ENCODE measurements around the gene SLC2A9. TPM values are rescaled to one million over a fixed set of nuclear protein-coding genes. Genes with fewer than 3 reads are reported as not detected.
A peak's percentile ranks its signal among the peaks of the same experiment; 100 is the strongest.

The SLC2A9 gene
- total and polyA plus RNA-seq, 2 of the 8 experiments (the other 6 are each of a cell fraction or from before 2014, with no cell fraction given) = 0.20 to 0.26 TPM

- peak in 2 of 3 experiments; percentile 78 to 82; a peak in 3 of 4 replicates for TF ChIP-seq CTCF (IDR thresholded peaks at IDR 0.05; ENCODE audit: control extremely low read depth in 1 of 3, insufficient read depth in 1 of 3, low read depth in 1 of 3, low read length in 3 of 3)
- no peak for TF ChIP-seq CBX5 (IDR thresholded peaks at IDR 0.05; ENCODE audit: low read depth, low read length)
- peak; percentile 44; the same call in 1 of the 2 replicates for TF ChIP-seq GABPA (IDR thresholded peaks at IDR 0.05; ENCODE audit: borderline replicate concordance, insufficient read depth, low read length)
- peak; percentile 78 to 82 for TF ChIP-seq RAD21 (IDR thresholded peaks at IDR 0.05 in 1 of 2, conservative IDR thresholded peaks at IDR 0.05 in 1 of 2; ENCODE audit: low read depth in 2 of 2, low read length in 2 of 2)
- TF ChIP-seq SIN3A (conservative IDR thresholded peaks at IDR 0.05 in 1 of 2, IDR thresholded peaks at IDR 0.05 in 1 of 2; ENCODE audit: low read depth in 1 of 2, low read length in 2 of 2) = no peak
- Histone ChIP-seq H3K14ac (ENCODE audit: insufficient read length) (no peak overlapping the region), H3K23ac (ENCODE audit: insufficient read length) (no peak overlapping the region), H3K23me2 (ENCODE audit: low read depth, low read length) (no peaks in the 10 kb centered on the region), H3K9ac (replicated peaks in 1 of 4; ENCODE audit: extremely low read depth in 1 of 4, low read depth in 3 of 4, low read length in 3 of 4) (no peak overlapping the region), H3K9me3 (ENCODE audit: insufficient read depth in 2 of 2, low read depth in 1 of 2, low read length in 1 of 2) (no peaks in the 10 kb centered on the region), H2AK5ac (ENCODE audit: low read depth, low read length) (no peak overlapping the region), H3K36me3 (ENCODE audit: control insufficient read depth in 2 of 4, insufficient read depth in 4 of 4, low read length in 3 of 4) (no peaks in the 10 kb centered on the region), H2BK15ac (ENCODE audit: low read length) (no peak overlapping the region; the same call in 1 of the 2 replicates), H3K4me1 (replicated peaks in 1 of 4; ENCODE audit: control insufficient read depth in 3 of 4, insufficient read depth in 4 of 4, low read length in 3 of 4) (peaks cover 0 to 4% (median 0%) of the 10 kb centered on the region in 4 experiments; a peak in 1 of 7 replicates), H3K27ac (ENCODE audit: low read depth, low read length) (no peak overlapping the region), H3K4me3 (ENCODE audit: extremely low read depth in 1 of 4, insufficient read depth in 2 of 4, low read depth in 3 of 4, low read length in 4 of 4) (no peak overlapping the region), H3K4ac (replicated peaks; ENCODE audit: insufficient read length, low read depth, low read length) (no peak overlapping the region), H3K27me3 (replicated peaks in 1 of 4; ENCODE audit: control insufficient read depth in 3 of 4, extremely low read depth in 1 of 4, insufficient read depth in 3 of 4, low read length in 3 of 4) (no peaks in the 10 kb centered on the region; a peak in 1 of 7 replicates), H4K8ac (ENCODE audit: extremely low read depth, insufficient read depth, low read length) (no peak overlapping the region), H2BK5ac (ENCODE audit: low read depth, low read length) (no peak overlapping the region), H4K20me1 (replicated peaks in 1 of 2; ENCODE audit: control insufficient read depth in 1 of 2, insufficient read depth in 2 of 2, low read length in 2 of 2) (no peaks in the 10 kb centered on the region), H3K56ac (replicated peaks; ENCODE audit: insufficient read length, low read depth, low read length) (no peak overlapping the region), H2AFZ (ENCODE audit: low read length) (no peak overlapping the region), H3K18ac (ENCODE audit: extremely low read depth, low read length) (no peak overlapping the region), H2BK120ac (replicated peaks; ENCODE audit: low read depth, low read length) (no peak overlapping the region), H2BK20ac (ENCODE audit: low read length) (no peak overlapping the region), H3K4me2 (ENCODE audit: insufficient read depth in 1 of 2, low read depth in 2 of 2, low read length in 2 of 2) (no peak overlapping the region), H3K79me2 (ENCODE audit: control insufficient read depth in 1 of 2, insufficient read depth in 2 of 2, low read length in 2 of 2) (no peaks in the 10 kb centered on the region), H2BK12ac (ENCODE audit: low read depth, low read length) (no peak overlapping the region), H4K5ac (ENCODE audit: insufficient read length, low read depth, low read length) (no peak overlapping the region), H4K91ac (replicated peaks; ENCODE audit: insufficient read length, low read length) (no peak overlapping the region), H3K79me1 (ENCODE audit: low read depth, low read length) (0 out of 2 replicates have a peak, but pooled peaks cover 2% of the 10 kb centered on the region)
- POLR2A ChIA-PET (ENCODE audit: partially characterized antibody) = interaction anchor here (1.5 kb wide), 1 partner anchor 251 kb away, joined by 5 read pairs; no protein-coding TSS in a partner anchor
- FAIRE-seq (peak; percentile 36), DNase-seq (ENCODE audit: low read depth in 1 of 2, low spot score in 2 of 2) (peak; percentile 47 to 85)
- CTCF ChIA-PET (ENCODE audit: partially characterized antibody) = interaction anchor here (0.8 to 9.1 kb wide), 48 partner anchors 10 to 391 kb away, joined by 3 to 211 read pairs (median 7); no protein-coding TSS in a partner anchor
- WGBS, 2 experiments (ENCODE audit: extremely low coverage in 1 of 2, insufficient coverage in 1 of 2, insufficient read length in 1 of 2, insufficient replicate concordance in 2 of 2, low coverage in 1 of 2, low lambda C conversion rate in 2 of 2, missing lambda C conversion rate in 1 of 2) = 79% methylated on average over 6 of the region's 6 CpGs; no CpG with 5 or more reads in 1 of the 2 experiments
Measured at GRCh38 chr4:10013722-10014121, 7.6 kb downstream of the SLC2A9 start.
